SHP77 (cell line): ENCODE measurements around the gene PTPRD.

ENCODE experiments used
- DNase-seq, 2 experiments: peaks; one replicate each; lab custom pipeline; 2025; lab: John Stamatoyannopoulos, UW

PTPRD gene

GRCh38 chr9:8436786-8437185 is 2176.0 kb downstream of the PTPRD start:
- DNase-seq, result no peak

GRCh38 chr9:8434621-8435020 is 2178.2 kb downstream of the PTPRD start:
- no peak for DNase-seq

- no peak for DNase-seq
Measured at GRCh38 chr9:8432224-8432623, 2180.6 kb downstream of the PTPRD start.

- DNase-seq, result no peak
Measured at GRCh38 chr9:8431505-8431904, 2181.3 kb downstream of the PTPRD start.

GRCh38 chr9:8430945-8431344 is 2181.9 kb downstream of the PTPRD start:
- DNase-seq, result no peak

GRCh38 chr9:8429768-8430167 is 2183.0 kb downstream of the PTPRD start:
- no peak for DNase-seq

- DNase-seq, result no peak
Measured at GRCh38 chr9:8429157-8429556, 2183.6 kb downstream of the PTPRD start.

- DNase-seq, result no peak
Measured at GRCh38 chr9:8428389-8428788, 2184.4 kb downstream of the PTPRD start.

- no peak for DNase-seq
Measured at GRCh38 chr9:8424786-8425410, 2187.9 kb downstream of the PTPRD start.

- no peak for DNase-seq
Measured at GRCh38 chr9:8420416-8420815, 2192.4 kb downstream of the PTPRD start.

- no peak for DNase-seq
Measured at GRCh38 chr9:8419596-8420275, 2193.1 kb downstream of the PTPRD start.

- DNase-seq, result no peak
Measured at GRCh38 chr9:8417341-8417740, 2195.5 kb downstream of the PTPRD start.

GRCh38 chr9:8412327-8412726 is 2200.5 kb downstream of the PTPRD start:
- no peak for DNase-seq

GRCh38 chr9:8408575-8409190 is 2204.1 kb downstream of the PTPRD start:
- no peak for DNase-seq

GRCh38 chr9:8401961-8402705 is 2210.7 kb downstream of the PTPRD start:
- no peak for DNase-seq

GRCh38 chr9:8400378-8400777 is 2212.4 kb downstream of the PTPRD start:
- DNase-seq, result no peak

GRCh38 chr9:8395022-8395421 is 2217.8 kb downstream of the PTPRD start:
- no peak for DNase-seq

GRCh38 chr9:8394341-8394740 is 2218.5 kb downstream of the PTPRD start:
- DNase-seq, result no peak

- DNase-seq, result no peak
Measured at GRCh38 chr9:8392866-8393265, 2219.9 kb downstream of the PTPRD start.

- DNase-seq, result no peak
Measured at GRCh38 chr9:8391566-8391965, 2221.2 kb downstream of the PTPRD start.

GRCh38 chr9:8391132-8391531 is 2221.7 kb downstream of the PTPRD start:
- no peak for DNase-seq

GRCh38 chr9:8390571-8390970 is 2222.2 kb downstream of the PTPRD start:
- DNase-seq, result no peak

GRCh38 chr9:8389531-8389930 is 2223.3 kb downstream of the PTPRD start:
- no peak for DNase-seq
